ENCODE results near the gene LAMTOR3. TPM values are rescaled to one million over a fixed set of nuclear protein-coding genes. Genes with fewer than 3 reads are reported as not detected.

Gene LAMTOR3
- total and polyA plus RNA-seq, 2 experiments from 2014 or later: 64.3 to 68.1 TPM

DNA sequence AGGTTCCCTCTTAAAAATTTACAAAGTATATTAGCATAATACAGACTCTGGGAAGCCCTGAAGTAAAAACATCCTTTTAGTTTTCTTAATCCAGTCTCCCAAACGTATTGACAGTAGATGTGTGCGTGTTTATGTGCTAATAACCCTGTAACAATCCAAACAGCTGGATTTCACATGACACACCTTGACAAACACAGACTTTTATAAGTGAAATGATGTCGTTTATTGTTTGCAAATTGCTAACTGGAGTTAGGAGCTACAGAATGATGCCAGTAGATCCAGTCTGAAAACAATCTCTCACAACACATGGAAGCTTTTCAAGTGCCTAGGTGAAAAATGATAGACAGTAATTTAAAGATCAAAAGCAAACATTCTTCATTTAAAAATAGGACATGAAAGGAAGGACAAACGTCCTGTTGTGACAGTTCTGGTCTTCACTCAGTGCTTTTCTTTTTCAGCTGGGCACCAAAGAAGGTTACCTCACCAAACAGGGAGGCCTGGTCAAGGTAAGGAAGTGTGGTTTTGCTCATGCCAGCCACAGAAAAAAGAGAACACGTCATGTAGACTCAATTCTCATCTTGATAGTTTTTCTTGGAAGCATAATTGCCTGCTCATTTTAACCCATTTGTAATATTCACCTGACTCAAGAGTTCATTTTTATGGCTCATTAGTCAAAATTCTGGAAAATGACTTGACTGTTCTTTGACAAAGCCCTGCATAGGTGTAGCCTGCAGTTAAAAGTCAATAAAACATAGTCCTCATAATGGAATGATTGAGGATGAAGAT lies 32.9 kb downstream of the LAMTOR3 start:
- Histone ChIP-seq H3K4me2 (ENCODE audit: unreplicated experiment) (no peak overlapping the region), H2AFZ (no peak overlapping the region), H3K4me3 (no peak overlapping the region), H3K79me2 (ENCODE audit: insufficient read depth) (no peaks in the 10 kb centered on the region), H3K27ac (no peak overlapping the region), H3K36me3 (ENCODE audit: low read depth) (no peaks in the 10 kb centered on the region), H3K4me1 (ENCODE audit: insufficient read depth) (no peaks in the 10 kb centered on the region), H3K9me2 (ENCODE audit: insufficient read depth) (no peaks in the 10 kb centered on the region), H4K20me1 (ENCODE audit: insufficient read depth) (no peaks in the 10 kb centered on the region), H3K27me3 (replicated peaks; ENCODE audit: insufficient read depth) (0 out of 2 replicates have a peak, but pooled peaks cover 9% of the 10 kb centered on the region), H3K9me3 (ENCODE audit: low read depth) (no peaks in the 10 kb centered on the region), H3F3A (ENCODE audit: insufficient read depth) (no peaks in the 10 kb centered on the region), H3K9ac (no peak overlapping the region)
- DNase-seq: no peak
- in situ Hi-C loops (cut with MboI): no loop called here
- TF ChIP-seq EZH2 (IDR thresholded peaks at IDR 0.05; ENCODE audit: insufficient read depth, poor library complexity, severe bottlenecking) (no peak), EZH2phosphoT487 (IDR thresholded peaks at IDR 0.05; ENCODE audit: insufficient read depth, low read depth) (no peak)
- 26 to 28% methylated on average over 5 of the region's 5 CpGs for WGBS, 2 experiments (ENCODE audit: low coverage in 1 of 2, low lambda C conversion rate in 2 of 2, missing lambda C conversion rate in 2 of 2)

DNA sequence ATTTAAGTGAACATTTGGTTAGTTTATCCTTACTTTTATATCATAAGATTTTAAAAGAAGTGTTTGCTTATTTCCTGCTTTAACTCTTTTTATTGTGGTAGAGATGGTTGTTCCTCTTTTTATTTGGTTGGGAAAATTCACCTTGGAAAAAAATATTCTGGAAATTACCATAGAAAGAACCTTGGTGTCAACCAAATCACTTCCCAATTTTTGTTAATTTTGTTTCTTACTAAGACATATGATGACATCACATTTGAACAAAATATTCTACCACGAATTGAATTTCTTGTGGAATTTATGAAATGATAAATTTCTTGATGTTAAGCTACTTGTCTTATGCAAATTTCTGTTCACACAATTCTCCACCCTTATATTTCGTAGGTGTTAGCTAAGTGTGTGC lies 33.7 kb downstream of the LAMTOR3 start:
- Histone ChIP-seq H3F3A (ENCODE audit: insufficient read depth) (no peaks in the 10 kb centered on the region), H3K4me2 (ENCODE audit: unreplicated experiment) (no peak overlapping the region), H3K4me3 (no peak overlapping the region), H3K9ac (no peak overlapping the region), H3K9me3 (ENCODE audit: low read depth) (no peaks in the 10 kb centered on the region), H3K27me3 (replicated peaks; ENCODE audit: insufficient read depth) (0 out of 2 replicates have a peak, but pooled peaks cover 9% of the 10 kb centered on the region), H3K4me1 (ENCODE audit: insufficient read depth) (no peaks in the 10 kb centered on the region), H3K36me3 (ENCODE audit: low read depth) (no peaks in the 10 kb centered on the region), H3K79me2 (ENCODE audit: insufficient read depth) (no peaks in the 10 kb centered on the region), H2AFZ (no peak overlapping the region), H3K27ac (no peak overlapping the region), H3K9me2 (ENCODE audit: insufficient read depth) (no peaks in the 10 kb centered on the region), H4K20me1 (ENCODE audit: insufficient read depth) (no peaks in the 10 kb centered on the region)
- WGBS, 2 experiments (ENCODE audit: low coverage in 1 of 2, low lambda C conversion rate in 2 of 2, missing lambda C conversion rate in 2 of 2): 26 to 30% methylated on average over 2 of the region's 2 CpGs
- in situ Hi-C loops (cut with MboI): no loop called here
- TF ChIP-seq EZH2 (IDR thresholded peaks at IDR 0.05; ENCODE audit: insufficient read depth, poor library complexity, severe bottlenecking) (no peak), EZH2phosphoT487 (IDR thresholded peaks at IDR 0.05; ENCODE audit: insufficient read depth, low read depth) (no peak)
- no peak for DNase-seq

DNA sequence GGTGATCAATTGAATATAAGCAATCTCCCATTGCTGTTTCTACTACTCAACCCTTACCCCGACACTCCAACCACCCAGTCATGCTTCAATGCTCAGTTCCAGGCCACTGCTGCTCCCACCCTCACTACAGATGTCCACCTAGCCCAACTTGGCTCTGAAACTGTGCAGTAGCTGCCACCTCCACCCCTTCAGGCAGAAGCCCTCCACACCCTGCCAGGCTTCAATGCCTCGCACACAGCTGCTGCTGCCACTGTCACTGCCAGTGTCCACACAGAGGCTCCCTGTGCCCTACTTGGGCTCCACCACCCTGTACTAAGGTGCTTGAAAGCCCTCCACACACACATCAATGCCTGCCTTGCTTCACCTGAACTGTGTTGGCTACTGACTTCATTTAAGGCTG lies 34.6 kb downstream of the LAMTOR3 start:
- WGBS, 2 experiments (ENCODE audit: low coverage in 1 of 2, low lambda C conversion rate in 2 of 2, missing lambda C conversion rate in 2 of 2): 53 to 55% methylated on average over 2 of the region's 2 CpGs
- Histone ChIP-seq H3K4me2 (ENCODE audit: unreplicated experiment) (no peak overlapping the region), H3K27me3 (replicated peaks; ENCODE audit: insufficient read depth) (0 out of 2 replicates have a peak, but pooled peaks cover 9% of the 10 kb centered on the region), H3K9ac (no peak overlapping the region), H3K4me1 (ENCODE audit: insufficient read depth) (no peaks in the 10 kb centered on the region), H3K36me3 (ENCODE audit: low read depth) (no peaks in the 10 kb centered on the region), H3K79me2 (ENCODE audit: insufficient read depth) (no peaks in the 10 kb centered on the region), H2AFZ (no peak overlapping the region), H4K20me1 (ENCODE audit: insufficient read depth) (no peaks in the 10 kb centered on the region), H3K9me2 (ENCODE audit: insufficient read depth) (no peaks in the 10 kb centered on the region), H3K4me3 (no peak overlapping the region), H3K9me3 (ENCODE audit: low read depth) (no peaks in the 10 kb centered on the region), H3K27ac (no peak overlapping the region), H3F3A (ENCODE audit: insufficient read depth) (no peaks in the 10 kb centered on the region)
- in situ Hi-C loops (cut with MboI): no loop called here
- TF ChIP-seq EZH2 (IDR thresholded peaks at IDR 0.05; ENCODE audit: insufficient read depth, poor library complexity, severe bottlenecking) (no peak), EZH2phosphoT487 (IDR thresholded peaks at IDR 0.05; ENCODE audit: insufficient read depth, low read depth) (no peak)
- no peak for DNase-seq

DNA sequence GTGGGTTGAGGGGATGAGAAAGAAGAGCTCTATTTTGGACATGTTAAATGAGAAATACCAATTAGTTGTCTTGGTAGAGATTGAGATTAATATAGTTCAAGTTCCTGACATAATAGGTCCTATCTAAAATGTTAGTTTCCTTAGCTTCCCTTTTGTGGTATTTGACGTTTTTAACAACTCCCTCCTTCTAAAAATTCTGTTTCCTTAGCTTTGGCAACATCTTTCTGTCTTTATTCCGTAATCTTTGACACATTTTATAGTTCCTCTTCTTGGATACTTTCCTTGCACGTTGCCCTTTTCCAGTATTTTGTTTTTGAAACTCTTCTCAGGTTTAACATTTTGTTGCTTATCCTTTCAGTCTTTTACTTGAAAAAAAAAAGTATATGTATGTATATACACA lies 36.9 kb downstream of the LAMTOR3 start:
- no peak overlapping the region for H2AFZ ChIP-seq
- in situ Hi-C loops (cut with MboI): no loop called here
- H3K4me2 ChIP-seq (ENCODE audit: unreplicated experiment): no peak overlapping the region
- H3K27ac ChIP-seq: no peak overlapping the region
- H3K27me3 ChIP-seq (replicated peaks; ENCODE audit: insufficient read depth): 0 out of 2 replicates have a peak, but pooled peaks cover 9% of the 10 kb centered on the region
- no peak overlapping the region for H3K4me3 ChIP-seq
- H3K9me3 ChIP-seq (ENCODE audit: low read depth): no peaks in the 10 kb centered on the region
- DNase-seq: no peak
- no peaks in the 10 kb centered on the region for H3K4me1 ChIP-seq (ENCODE audit: insufficient read depth)
- H3K9ac ChIP-seq: no peak overlapping the region
- WGBS, 2 experiments (ENCODE audit: low coverage in 1 of 2, low lambda C conversion rate in 2 of 2, missing lambda C conversion rate in 2 of 2): 19 to 25% methylated on average over 3 of the region's 3 CpGs
- no peak for TF ChIP-seq EZH2phosphoT487 (IDR thresholded peaks at IDR 0.05; ENCODE audit: insufficient read depth, low read depth)
- no peak for TF ChIP-seq EZH2 (IDR thresholded peaks at IDR 0.05; ENCODE audit: insufficient read depth, poor library complexity, severe bottlenecking)
- no peaks in the 10 kb centered on the region for H3K9me2 ChIP-seq (ENCODE audit: insufficient read depth)
- H3F3A ChIP-seq (ENCODE audit: insufficient read depth): no peaks in the 10 kb centered on the region
- H3K36me3 ChIP-seq (ENCODE audit: low read depth): no peaks in the 10 kb centered on the region
- no peaks in the 10 kb centered on the region for H4K20me1 ChIP-seq (ENCODE audit: insufficient read depth)
- H3K79me2 ChIP-seq (ENCODE audit: insufficient read depth): no peaks in the 10 kb centered on the region

Data from GM23248 (cell line).